Measurements from ENCODE around the gene PCSK4. TPM values are rescaled to one million over a fixed set of nuclear protein-coding genes. Genes with fewer than 3 reads are reported as not detected.

The PCSK4 gene
- total and polyA plus RNA-seq, 2 of the 4 experiments (the other 2 are of a cell fraction) = 0.72 to 1.7 TPM

GRCh38 chr19:1450735-1451731 lies 39.1 kb downstream of the PCSK4 start (continued):
- no peak for TF ChIP-seq ELK1 (IDR thresholded peaks at IDR 0.05; ENCODE audit: borderline replicate concordance, low read depth, low read length)
- no peak for TF ChIP-seq RFX5 (IDR thresholded peaks at IDR 0.05; ENCODE audit: low read depth, low read length)

Data from IMR-90 (cell line).